HepG2 (cell line): ENCODE data around the gene GDF15. TPM values are rescaled to one million over a fixed set of nuclear protein-coding genes. Genes with fewer than 3 reads are reported as not detected.

Experiments
- CENPT ChIP-seq: sonication (generic); formaldehyde crosslinking; IDR thresholded peaks from 2 replicates; pipeline ENCODE4 v1.8.0; 2022; ENCODE audit warnings: low read depth, mild to moderate bottlenecking, moderate library complexity, missing genetic modification reagents
- CREBL2 ChIP-seq: sonication (generic); formaldehyde crosslinking; IDR thresholded peaks from 2 replicates; pipeline ENCODE4 v1.8.1; 2023; ENCODE audit warnings: missing genetic modification reagents, mild to moderate bottlenecking, borderline replicate concordance
- FOXA3 ChIP-seq: IDR thresholded peaks from 2 replicates; pipeline ENCODE4 v1.6.1; 2016; ENCODE audit warnings: missing genetic modification reagents, missing compliant biosample characterization
- GLMP ChIP-seq: sonication (generic); formaldehyde crosslinking; IDR thresholded peaks from 2 replicates; pipeline ENCODE4 v1.9.0; 2021; ENCODE audit warnings: missing genetic modification reagents, mild to moderate bottlenecking, borderline replicate concordance
- HDAC1 ChIP-seq: sonication (generic); formaldehyde crosslinking; IDR thresholded peaks from 2 replicates; pipeline ENCODE4 v1.5.1; 2020; ENCODE audit warnings: mild to moderate bottlenecking, missing genetic modification reagents
- IRF1 ChIP-seq: sonication (generic); formaldehyde crosslinking; IDR thresholded peaks from 2 replicates; pipeline ENCODE4 v1.4.0; 2020; ENCODE audit warnings: low read depth, mild to moderate bottlenecking, missing genetic modification reagents
- MAFF ChIP-seq: IDR thresholded peaks from 2 replicates; pipeline ENCODE4 v1.6.1; 2011; ENCODE audit warnings: low read depth, low read length, improper control_type of control experiment
- NFE2L1 ChIP-seq: sonication (generic); formaldehyde crosslinking; IDR thresholded peaks from 2 replicates; pipeline ENCODE4 v1.4.0; 2020; ENCODE audit warnings: missing genetic modification reagents, mild to moderate bottlenecking, borderline replicate concordance
- PHF8 ChIP-seq: sonication (generic); formaldehyde crosslinking; IDR thresholded peaks from 2 replicates; pipeline ENCODE4 v1.5.0; 2020; ENCODE audit warnings: missing genetic modification reagents
- RAD51 ChIP-seq: fragments of 450-650 bp; IDR thresholded peaks from 2 replicates; pipeline ENCODE4 v1.6.1; 2016; ENCODE audit warnings: borderline replicate concordance
- SAFB2 ChIP-seq: sonication (generic); formaldehyde crosslinking; IDR thresholded peaks from 2 replicates; pipeline ENCODE4 v1.5.1; 2020; ENCODE audit warnings: missing genetic modification reagents, low read depth, mild to moderate bottlenecking, borderline replicate concordance
- SRF ChIP-seq: IDR thresholded peaks from 2 replicates; pipeline ENCODE4 v1.6.1; 2011; ENCODE audit warnings: mild to moderate bottlenecking, low read depth, low read length, moderate library complexity
- ZBTB26 ChIP-seq: IDR thresholded peaks from 2 replicates; pipeline ENCODE4 v1.6.1; 2016; ENCODE audit warnings: missing compliant biosample characterization, missing genetic modification reagents, borderline replicate concordance
- ZBTB38 ChIP-seq: sonication (generic); formaldehyde crosslinking; IDR thresholded peaks from 2 replicates; pipeline ENCODE4 v1.5.1; 2020; ENCODE audit warnings: mild to moderate bottlenecking, missing genetic modification reagents
- ZNF101 ChIP-seq: sonication (generic); formaldehyde crosslinking; IDR thresholded peaks from 2 replicates; pipeline ENCODE4 v1.4.0; 2020; ENCODE audit warnings: mild to moderate bottlenecking, low read depth, missing genetic modification reagents, borderline replicate concordance
- ZNF44 ChIP-seq: sonication (generic); formaldehyde crosslinking; IDR thresholded peaks from 2 replicates; pipeline ENCODE4 v1.5.1; 2020; ENCODE audit warnings: mild to moderate bottlenecking, missing genetic modification reagents
- ZNF484 ChIP-seq: sonication (generic); formaldehyde crosslinking; IDR thresholded peaks from 2 replicates; pipeline ENCODE4 v1.5.1; 2020; ENCODE audit warnings: mild to moderate bottlenecking, low read depth, missing genetic modification reagents, borderline replicate concordance
- ZNF547 ChIP-seq: sonication (generic); formaldehyde crosslinking; IDR thresholded peaks from 2 replicates; pipeline ENCODE4 v1.5.1; 2020; ENCODE audit warnings: mild to moderate bottlenecking, missing genetic modification reagents
- ZNF761 ChIP-seq: sonication (generic); formaldehyde crosslinking; conservative IDR thresholded peaks from 2 replicates; pipeline ENCODE4 v1.4.0; 2020; ENCODE audit warnings: mild to moderate bottlenecking, missing genetic modification reagents
- ZNF878 ChIP-seq: sonication (generic); formaldehyde crosslinking; IDR thresholded peaks from 2 replicates; pipeline ENCODE4 v1.8.1; 2023; ENCODE audit warnings: mild to moderate bottlenecking, missing genetic modification reagents, moderate library complexity
- ZSCAN29 ChIP-seq: sonication (generic); formaldehyde crosslinking; conservative IDR thresholded peaks from 2 replicates; pipeline ENCODE4 v1.4.0; 2020; ENCODE audit warnings: mild to moderate bottlenecking, missing genetic modification reagents
- polyA plus RNA-seq, 8 experiments: library from polyadenylated mRNA; depleted of rRNA in 3 of 8; stranded (reverse) in 7 of 8; unstranded in 1 of 8; fragments of >200 nt; fragmentation: Illumina TruSeq in 4 of 8; extraction: Trizol in 4 of 8; gene quantifications; 2 replicates each; pipeline versions ENCODE4 v1.2.1 to v1.2.3, GENCODE V29; 2011 to 2016; ENCODE audit warnings: low read depth in 4 of 8, missing spikeins in 1 of 8, mixed read lengths in 1 of 8; ENCODE audit not compliant: insufficient read depth in 1 of 8
- total RNA-seq, 5 experiments: library from RNA; depleted of rRNA; stranded (reverse); fragments of >200 nt; fragmentation: Illumina TruSeq; extraction: Trizol; gene quantifications; 2 replicates each; pipeline ENCODE4 v1.2.3, GENCODE V29; 2016; ENCODE audit warnings: low read depth in 1 of 5
- TF ChIP-seq, protein P1 (sequence below): sonication (generic); formaldehyde crosslinking; IDR thresholded peaks from 2 replicates; pipeline ENCODE4 v1.9.0; 2021; ENCODE audit warnings: missing genetic modification reagents, borderline replicate concordance
- TF ChIP-seq, protein P2 (sequence below): sonication (generic); formaldehyde crosslinking; conservative IDR thresholded peaks from 2 replicates; pipeline ENCODE4 v1.8.1; 2023; ENCODE audit warnings: missing genetic modification reagents

GDF15 gene
- total and polyA plus RNA-seq, 2 of the 13 experiments (the other 11 are each of a cell fraction or from before 2014, with no cell fraction given): 146 to 422 TPM

DNA sequence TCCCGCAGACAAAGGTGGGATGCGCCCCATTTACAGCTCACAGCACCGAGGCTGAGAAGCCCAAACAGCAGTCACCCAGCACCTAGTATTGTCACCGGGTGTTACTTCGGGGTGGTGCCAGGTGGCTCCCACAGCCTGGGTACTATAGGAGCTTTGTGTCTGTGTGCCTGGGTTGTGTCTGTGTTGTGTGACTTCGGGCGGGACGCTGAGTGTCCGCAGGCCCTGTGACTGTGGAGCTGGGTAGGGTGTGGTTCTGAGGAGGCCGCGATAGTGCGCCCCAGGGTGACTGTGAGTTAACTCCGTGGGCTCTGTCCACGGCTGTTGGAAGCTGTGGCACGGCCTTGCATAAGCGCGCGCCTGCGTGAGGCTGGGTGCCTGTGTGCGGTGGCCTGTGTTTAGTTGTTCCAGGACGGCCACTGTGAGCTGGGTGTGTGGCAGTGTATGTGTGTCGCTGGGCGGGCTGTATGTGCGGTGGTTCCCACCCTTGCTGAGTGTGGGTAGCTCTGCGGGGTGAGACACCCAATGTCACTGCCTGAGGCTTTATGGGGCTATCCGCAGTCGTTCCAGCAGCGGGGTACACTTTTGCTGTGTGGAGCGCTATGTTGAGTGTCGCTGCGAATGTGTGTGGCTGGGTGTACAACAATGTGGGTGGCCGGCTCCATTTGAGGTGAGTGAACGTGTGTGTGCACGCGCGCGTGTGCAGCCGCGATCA, 32.7 kb downstream of the GDF15 start (continued):
- TF ChIP-seq, protein P1, sequence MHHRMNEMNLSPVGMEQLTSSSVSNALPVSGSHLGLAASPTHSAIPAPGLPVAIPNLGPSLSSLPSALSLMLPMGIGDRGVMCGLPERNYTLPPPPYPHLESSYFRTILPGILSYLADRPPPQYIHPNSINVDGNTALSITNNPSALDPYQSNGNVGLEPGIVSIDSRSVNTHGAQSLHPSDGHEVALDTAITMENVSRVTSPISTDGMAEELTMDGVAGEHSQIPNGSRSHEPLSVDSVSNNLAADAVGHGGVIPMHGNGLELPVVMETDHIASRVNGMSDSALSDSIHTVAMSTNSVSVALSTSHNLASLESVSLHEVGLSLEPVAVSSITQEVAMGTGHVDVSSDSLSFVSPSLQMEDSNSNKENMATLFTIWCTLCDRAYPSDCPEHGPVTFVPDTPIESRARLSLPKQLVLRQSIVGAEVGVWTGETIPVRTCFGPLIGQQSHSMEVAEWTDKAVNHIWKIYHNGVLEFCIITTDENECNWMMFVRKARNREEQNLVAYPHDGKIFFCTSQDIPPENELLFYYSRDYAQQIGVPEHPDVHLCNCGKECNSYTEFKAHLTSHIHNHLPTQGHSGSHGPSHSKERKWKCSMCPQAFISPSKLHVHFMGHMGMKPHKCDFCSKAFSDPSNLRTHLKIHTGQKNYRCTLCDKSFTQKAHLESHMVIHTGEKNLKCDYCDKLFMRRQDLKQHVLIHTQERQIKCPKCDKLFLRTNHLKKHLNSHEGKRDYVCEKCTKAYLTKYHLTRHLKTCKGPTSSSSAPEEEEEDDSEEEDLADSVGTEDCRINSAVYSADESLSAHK: no peak
- TF ChIP-seq GLMP (CRISPR knock-in tag) (no peak), ZNF761 (0 out of 2 replicates have a peak, but pooled peaks have one; percentile 46), CREBL2 (CRISPR knock-in tag) (no peak), ZSCAN29 (no peak), ZNF101 (CRISPR knock-in tag) (no peak), ZNF547 (CRISPR knock-in tag) (no peak), PHF8 (CRISPR knock-in tag) (no peak; the same call in 1 of the 2 replicates), SRF (no peak), ZBTB38 (CRISPR knock-in tag) (peak; percentile 89), FOXA3 (CRISPR knock-in tag) (no peak), NFE2L1 (CRISPR knock-in tag) (no peak), SAFB2 (CRISPR knock-in tag) (no peak), IRF1 (CRISPR knock-in tag) (no peak), ZBTB26 (CRISPR knock-in tag) (no peak), ZNF484 (CRISPR knock-in tag) (no peak), ZNF44 (CRISPR knock-in tag) (no peak), CENPT (CRISPR knock-in tag) (no peak), RAD51 (no peak), HDAC1 (CRISPR knock-in tag) (peak; percentile 11; the same call in 1 of the 2 replicates), ZNF878 (CRISPR knock-in tag) (no peak), MAFF (no peak)
- TF ChIP-seq, protein P2, sequence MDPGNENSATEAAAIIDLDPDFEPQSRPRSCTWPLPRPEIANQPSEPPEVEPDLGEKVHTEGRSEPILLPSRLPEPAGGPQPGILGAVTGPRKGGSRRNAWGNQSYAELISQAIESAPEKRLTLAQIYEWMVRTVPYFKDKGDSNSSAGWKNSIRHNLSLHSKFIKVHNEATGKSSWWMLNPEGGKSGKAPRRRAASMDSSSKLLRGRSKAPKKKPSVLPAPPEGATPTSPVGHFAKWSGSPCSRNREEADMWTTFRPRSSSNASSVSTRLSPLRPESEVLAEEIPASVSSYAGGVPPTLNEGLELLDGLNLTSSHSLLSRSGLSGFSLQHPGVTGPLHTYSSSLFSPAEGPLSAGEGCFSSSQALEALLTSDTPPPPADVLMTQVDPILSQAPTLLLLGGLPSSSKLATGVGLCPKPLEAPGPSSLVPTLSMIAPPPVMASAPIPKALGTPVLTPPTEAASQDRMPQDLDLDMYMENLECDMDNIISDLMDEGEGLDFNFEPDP (CRISPR knock-in tag): no peak
